Stomach (tissue), 4 donors: ENCODE measurements around the gene DGCR6L.
"Not testable (repeated sequence)": the region's sequence is repeated elsewhere in the genome, so short reads cannot be mapped to it uniquely, and the experiment has no call there.

Experiments used
- CTCF ChIP-seq, 7 experiments: fragments of 450-650 bp in 4 of 7; fragments of 200-600 bp in 3 of 7; sonication (generic) in 3 of 7; IDR thresholded peaks; one replicate each; pipeline ENCODE4 v1.5.1; 2016 to 2019; ENCODE audit warnings: antibody characterized with exemption in 7 of 7, control low read depth in 2 of 7, mild to moderate bottlenecking in 1 of 7
- EP300 ChIP-seq: sonication (generic); formaldehyde crosslinking; IDR thresholded peaks from one replicate; pipeline ENCODE4 v1.6.1; 2017; ENCODE audit warnings: antibody characterized with exemption
- POLR2A ChIP-seq, 4 donors: fragments of 450-650 bp; IDR thresholded peaks; one replicate each; pipeline ENCODE4 v1.6.1; 2016; ENCODE audit warnings: antibody characterized with exemption in 4 of 4, control low read depth in 2 of 4, mild to moderate bottlenecking in 1 of 4, moderate library complexity in 1 of 4

- TF ChIP-seq CTCF (IDR thresholded peaks at IDR 0.05); EP300; POLR2A (IDR thresholded peaks at IDR 0.05): not testable (repeated sequence)
These were observed 38.8 kb upstream of the DGCR6L start for GRCh38 chr22:20358503-20359239.
